NCI-H748 treated with DMSO at 0.1 percent for 48 hours (cell line): Measurements from ENCODE around the gene FGG.

Experiments used
- DNase-seq: peaks from one replicate; lab custom pipeline; 2025; lab: John Stamatoyannopoulos, UW

Gene FGG

DNA sequence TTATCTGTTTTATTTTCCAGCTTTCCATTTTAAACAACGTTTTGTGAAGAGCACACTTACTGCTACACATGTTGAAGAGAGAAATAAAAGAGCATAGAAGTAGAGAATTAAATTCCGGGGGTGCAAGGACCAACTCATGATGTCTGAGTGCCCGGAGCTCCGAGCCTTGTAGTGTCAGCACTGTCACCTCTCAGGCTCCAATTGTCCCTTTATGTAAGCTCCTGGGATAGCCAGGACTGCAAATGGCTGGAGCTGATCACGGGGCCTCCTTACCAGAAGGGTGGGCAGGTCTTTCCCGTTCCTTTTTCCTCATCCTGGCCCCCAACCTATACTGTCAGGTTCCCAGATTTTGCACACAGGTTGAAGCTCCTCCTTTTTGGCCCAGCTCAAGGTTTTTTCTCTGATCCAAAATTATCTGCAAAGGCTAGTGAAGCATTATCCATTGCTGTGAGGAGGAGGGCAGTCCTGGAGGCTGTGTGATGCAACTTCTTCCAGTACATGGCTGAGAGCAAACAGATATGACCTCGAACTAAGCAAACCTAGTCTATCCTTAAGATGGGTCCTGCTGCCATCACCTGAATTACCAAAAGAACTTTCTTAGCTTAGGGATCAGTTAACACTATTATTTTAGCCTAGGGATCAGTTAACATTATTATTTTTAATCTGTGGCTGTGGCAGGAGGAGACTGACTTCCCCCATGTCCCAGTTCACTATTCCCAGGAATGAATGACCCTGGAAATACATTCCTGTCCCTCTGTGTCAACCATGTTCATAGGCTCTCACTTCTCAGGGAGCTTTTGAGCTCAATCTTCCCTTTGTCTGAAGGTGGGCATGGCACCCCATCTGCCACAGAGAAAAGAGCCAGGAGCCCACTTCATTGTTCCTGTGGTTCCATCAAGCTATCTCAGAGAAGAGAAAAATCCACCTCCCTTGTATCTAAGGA, at the start of gene FGG:
FGG (minus strand) TSS at position 185 of the 943 bp plus-strand sequence; CDS start at position 138, 47 bp downstream.
- no peak for DNase-seq

DNA sequence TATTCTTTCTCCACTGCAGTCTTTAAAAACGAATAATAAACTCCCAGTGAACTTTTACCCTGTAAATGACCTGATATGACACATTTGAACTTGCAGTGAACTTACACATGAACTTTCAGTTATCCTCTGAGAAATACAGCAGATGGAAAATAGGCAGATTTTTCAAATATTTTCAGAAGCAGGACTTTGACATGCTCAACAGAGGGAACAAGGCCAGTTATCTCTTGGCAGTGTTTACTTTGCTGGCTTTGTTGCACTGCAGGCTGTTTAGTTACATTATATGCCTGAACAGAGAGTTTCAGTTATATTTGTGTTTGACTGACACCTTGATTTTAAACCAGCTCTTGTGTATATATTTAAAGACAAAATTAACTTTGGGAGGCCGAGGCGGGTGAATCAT, 47.6 kb upstream of the FGG start:
- no peak for DNase-seq

DNA sequence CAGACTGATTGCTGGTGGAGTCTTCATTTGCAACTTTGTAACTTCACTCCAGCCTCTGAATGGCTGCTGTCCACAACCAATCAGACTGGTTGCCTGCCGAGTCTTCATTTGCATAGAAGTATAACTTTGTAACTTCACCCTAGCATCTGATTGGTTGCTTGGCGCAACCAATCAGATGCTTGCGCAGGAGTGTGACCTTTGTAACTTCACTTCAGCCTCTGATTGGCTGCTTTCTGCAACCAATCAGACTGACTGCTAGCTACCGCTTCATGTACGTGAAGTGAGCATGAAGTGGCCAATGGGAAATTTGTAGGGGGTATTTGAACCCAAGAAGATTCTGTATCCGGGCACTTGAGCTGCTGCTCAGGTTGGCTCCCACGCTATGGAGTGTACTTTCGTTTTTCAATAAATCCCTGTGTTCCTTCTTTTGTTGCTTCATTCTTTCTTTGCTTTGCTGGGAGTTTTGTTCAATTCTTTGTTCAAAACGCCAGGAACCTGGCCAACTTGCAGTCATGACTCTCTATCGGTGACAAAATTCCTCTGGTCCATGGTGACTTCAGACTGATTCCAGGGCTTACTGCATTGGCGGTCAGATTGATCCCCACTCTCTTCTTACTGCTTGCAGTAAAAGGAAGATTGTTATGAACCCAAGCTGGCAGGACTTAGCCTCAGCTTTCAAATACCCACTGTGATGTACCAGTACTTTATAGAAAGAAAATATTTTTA, 46.4 kb upstream of the FGG start:
- DNase-seq = no peak

DNA sequence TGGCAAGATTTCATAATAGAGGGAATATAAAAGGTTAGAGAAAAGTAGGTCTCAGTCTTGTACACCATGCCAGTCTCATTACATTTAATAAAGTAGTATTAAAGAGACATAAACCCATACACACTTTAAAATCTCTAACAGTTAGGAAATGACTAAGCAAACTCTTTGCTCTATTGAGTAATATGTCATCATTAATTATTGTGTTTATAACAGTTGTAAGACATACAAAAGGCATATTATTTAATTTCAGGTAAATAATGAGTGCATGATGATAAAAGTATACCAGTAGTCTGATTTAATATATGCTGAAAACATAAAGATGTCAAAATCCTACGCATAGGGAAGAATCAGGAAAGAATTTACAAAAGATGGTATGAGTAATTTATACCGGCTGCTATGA, 31.0 kb upstream of the FGG start:
- no peak for DNase-seq

DNA sequence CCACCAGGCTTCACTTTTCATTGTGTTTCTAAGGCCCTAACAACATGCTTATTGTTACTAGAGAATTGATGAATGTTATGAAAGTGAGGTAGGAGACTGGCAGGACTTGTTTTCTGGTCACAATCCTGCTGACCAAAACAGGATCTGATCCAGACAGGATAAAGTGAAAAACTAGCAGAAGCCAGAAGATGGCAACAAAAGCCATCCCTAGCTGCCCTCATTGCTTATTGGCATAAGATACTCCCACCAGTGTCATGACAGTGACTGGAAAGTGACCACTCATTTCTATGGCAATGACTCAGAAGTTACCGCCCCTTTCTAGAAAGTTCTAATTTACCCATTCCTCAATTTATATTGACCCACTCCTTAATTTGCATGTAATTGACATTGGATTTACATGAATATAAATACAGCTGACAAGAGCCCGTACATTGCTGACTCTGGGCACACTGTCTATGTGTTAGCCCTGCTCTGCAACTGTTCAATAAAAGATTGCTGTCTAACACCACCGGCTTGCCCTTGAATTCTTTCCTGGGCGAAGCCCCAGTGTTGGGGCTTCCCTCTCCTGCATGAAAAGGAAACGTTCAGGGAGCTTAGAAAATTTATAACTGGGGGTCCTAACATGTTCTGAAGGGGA, 30.0 kb upstream of the FGG start:
- no peak for DNase-seq

DNA sequence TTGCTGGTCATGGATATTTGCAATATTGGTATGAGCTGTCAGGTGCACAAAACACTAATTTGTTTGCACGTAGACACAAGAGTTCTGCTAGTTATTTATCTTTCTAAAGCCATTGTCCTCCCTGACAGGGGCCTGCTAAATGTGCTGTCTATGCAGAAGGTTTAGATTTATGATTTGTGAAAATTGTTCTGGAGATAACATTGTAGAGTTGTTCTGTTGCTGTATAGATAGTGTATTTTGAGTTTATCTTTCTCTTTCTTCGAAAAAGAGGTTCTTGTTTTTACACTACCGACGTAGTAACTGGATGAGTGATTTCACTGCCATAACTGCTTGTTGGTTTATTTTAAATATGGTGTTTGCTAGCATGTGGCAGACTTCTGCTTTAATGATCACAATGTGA, 28.5 kb upstream of the FGG start:
- DNase-seq = no peak

DNA sequence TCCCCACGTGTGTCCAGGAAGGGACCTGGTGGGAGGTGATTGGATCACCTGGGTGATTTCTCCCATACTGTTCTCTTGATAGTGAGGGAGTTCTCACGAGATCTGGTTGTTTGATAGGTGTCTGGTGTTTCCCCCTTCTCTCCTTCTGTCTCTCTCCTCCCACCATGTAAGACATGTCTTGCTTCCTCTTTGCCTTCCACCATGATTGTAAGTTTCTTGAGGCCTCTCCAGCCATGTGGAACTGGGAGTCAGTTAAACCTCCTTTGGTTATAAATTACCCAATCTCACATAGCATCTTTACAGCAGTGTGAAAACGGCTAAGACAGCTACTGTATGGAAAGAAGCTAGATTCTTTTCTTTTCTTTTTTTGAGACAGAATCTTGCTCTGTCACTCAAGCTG, 21.6 kb upstream of the FGG start:
- DNase-seq = no peak

DNA sequence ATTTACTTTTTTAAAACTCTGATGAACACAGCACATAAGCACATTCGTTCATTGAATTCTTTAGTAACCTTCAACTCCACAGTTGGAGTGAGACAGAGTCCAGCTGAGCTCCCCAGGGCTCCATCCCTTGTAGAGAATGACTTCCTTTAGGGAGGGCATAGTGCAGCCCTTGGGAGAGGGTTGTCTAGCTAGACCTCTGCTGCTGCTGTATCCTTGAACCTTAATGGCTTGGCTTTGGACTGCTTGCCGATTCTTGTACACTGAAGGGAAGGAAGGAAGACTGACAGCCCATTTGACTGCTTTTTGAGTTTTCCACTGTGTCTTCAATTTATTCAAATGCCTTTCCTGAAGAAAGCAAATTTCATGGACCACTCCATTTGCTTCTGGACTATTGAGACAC, 19.4 kb upstream of the FGG start:
- DNase-seq = no peak

DNA sequence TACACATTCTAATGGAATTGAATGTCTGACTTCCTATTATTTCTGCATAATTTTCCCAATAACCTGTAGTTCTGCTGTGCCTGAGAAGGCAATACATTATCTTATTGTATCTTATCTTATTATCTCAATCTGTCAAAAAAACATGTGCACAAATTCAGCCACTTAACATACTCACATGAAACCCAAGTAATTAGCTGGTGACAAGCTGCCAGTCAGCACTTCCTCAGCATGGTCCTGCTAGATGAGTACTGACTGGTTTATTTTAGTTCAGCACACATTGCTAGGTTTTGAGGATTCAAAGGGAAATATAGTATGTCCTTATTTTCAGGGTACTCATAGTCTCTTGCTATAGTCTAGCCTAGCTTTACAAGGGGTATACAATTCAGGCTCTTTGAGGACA, 17.9 kb upstream of the FGG start:
- no peak for DNase-seq

DNA sequence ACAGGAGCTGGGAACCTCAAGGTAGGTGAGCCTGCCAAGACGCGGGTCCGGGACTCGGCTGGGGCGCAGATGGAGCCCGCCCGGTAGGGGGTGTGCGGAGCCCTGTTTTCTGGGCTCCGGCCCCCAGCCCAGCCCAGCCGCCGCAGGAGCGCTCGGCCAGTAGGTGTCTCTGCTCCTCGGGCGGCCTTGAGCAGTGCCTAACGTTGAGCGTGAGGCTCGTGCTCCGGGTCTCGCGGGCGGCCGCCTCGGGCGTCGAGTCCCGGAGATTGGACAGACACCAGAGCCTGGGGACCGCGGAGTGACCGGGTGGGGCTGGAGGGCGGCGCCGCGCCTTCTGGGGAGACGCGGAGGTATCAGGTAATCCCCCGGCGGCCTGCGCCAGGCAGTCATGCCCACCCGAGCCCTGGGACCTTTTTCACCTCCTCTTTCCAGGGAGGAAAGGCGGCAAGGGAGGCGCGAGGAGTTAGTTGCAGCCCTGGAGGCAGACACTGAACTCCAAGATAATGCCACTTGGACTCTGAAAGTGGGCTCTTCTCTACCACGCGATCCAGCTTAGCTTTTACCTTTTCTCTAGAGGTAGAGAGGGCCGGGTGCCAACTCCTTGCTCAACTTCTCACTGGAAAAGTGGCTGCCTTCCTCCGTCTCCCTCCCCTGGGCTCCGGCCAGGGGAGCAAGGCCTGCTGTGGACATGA, 14.5 kb upstream of the FGG start:
- DNase-seq = no peak

DNA sequence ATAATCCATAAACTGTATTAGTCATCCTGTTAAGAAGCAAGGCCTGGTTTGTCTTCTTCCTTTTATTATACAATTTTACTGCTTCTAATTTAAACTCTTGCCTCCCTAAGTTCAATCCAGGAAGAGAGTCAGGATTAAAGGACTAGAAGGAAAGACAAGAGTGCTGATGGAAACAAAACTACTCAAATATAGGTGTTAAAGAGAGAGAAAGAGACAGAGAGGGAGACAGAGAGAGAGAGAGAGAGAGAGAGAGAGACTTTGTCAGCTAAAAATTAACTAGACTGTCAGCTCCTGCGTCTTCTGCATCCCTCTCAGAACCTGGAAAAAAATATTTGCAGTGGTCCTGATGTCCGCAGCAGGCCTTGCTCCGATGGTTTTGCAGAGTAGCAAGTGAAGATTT, 13.5 kb upstream of the FGG start:
- no peak for DNase-seq

DNA sequence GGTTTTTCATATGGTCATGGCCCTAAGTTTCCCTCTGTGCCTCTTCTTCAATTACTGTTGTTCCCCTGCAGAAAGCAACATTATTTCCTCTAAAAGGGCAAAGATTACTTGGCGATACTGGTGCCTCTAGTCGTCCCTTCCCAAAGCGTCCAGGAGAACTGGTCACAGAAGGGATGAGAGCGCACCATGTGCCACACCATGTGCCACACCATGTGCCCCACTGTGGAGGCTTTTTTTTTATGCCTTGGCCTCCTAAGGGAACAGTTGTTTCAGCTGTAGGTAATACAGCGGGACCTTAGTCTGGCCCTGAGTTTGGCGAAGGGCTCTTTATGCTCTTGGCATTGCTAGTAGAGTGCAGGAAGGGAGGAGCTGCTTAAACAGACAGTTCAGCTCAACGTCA, 11.5 kb upstream of the FGG start:
- no peak for DNase-seq

DNA sequence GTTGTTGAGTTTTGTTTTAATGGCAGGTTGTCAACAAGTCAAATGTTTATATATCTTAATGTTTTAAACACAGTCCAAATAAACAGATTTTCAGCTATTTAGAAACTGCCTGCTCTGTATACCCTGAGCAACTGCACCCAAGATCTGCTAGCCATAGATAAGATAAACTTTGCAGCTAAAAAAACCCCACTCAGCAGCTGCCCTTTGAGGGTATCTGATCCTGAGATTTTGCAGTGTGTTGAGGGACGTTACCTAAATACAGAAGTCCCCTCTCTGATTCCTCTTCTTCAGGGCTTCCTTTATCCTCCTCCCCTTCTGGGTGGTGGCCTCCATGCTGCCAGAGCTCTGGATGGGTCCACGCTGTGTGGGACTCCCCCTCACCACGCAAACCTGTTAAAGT, 11.0 kb upstream of the FGG start:
- DNase-seq = no peak

DNA sequence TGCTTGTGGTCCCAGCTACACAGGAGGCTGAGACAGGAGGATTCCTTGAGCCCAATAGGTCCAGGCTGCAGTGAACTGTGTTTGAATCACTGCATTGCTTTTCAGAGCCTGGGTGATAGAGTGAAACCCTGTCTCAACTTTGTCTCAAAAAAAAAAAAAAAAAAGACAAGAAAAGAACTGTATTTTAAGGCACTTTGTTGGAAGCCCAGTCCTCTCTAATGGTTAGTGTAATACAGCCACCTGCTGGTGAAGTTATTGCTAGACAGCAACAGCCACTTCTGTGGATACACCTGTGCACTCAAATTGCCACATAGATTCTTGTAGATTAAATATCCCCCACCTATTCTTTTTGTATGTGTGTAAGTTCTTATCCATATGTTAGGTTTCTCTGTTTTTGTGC, 10.1 kb upstream of the FGG start:
- DNase-seq = peak; percentile 6

DNA sequence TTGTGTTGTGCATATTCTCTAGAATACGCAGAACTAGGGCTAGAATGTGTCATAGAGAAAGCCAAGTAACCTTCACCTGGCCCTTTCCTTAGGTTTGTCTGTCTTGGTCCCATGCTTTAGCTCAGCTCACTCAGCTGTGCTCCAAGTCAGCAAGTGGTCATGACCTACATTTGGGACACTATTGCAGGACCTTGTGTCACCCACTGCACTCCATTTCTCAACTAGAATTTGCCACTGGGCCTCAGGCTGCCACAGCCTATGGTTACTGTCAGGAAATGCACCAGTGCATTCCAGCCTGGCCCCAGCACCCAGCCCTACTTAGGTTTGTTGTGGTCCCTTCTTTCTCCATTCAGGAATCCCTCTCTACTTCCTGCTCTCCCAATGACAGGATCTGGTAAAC, 7.7 kb upstream of the FGG start:
- no peak for DNase-seq

DNA sequence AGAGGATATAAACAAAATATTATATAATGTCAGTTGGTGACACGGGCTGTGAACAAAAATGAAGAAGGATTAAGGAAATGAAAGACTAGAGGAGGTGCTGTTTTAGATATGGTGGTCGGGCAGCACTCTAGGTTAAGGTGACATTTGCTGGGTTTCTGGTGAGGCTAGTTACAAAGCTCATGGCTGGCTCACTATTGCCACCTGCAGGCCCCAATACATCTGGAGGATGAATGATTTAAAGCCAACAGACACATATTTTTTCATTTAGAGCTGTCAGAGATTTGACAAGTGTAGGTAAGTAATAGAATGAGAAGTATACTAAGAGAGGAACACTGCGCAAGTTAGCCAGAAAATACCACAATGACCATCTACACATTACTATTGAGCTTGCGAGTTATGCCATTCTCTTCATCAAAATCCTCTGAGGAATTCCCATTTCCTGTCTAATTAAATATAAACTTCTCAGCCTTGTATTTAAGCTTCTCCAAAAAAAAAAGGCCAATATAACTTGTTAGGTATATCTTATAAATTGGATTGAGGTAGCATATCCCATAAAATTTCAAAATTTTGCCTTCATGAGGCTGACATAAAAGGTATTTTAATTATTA, 6.4 kb upstream of the FGG start:
- DNase-seq = peak; percentile 10

DNA sequence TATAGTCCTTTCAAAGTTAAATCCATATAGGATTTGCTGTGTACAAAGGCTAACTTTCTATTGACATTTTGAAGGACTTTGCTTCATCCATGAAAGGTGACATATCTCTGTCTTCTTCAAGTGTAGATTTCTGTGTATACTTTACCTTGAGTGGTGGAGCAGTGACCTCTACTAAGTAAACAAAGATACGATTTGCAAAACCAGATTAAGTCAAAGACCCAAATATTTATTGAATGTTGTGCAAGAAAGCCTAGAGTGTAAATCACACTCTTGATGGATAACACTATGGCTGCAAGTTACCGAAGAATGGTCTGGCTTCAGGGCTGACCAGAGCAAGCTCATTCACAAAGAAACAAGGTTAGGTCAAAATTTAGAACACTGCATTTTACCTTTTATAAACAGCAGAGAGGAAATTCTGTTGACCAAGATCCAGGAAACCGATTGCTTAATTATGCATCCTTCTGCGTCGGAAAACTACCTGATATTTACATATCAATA, 5.4 kb upstream of the FGG start:
- no peak for DNase-seq

DNA sequence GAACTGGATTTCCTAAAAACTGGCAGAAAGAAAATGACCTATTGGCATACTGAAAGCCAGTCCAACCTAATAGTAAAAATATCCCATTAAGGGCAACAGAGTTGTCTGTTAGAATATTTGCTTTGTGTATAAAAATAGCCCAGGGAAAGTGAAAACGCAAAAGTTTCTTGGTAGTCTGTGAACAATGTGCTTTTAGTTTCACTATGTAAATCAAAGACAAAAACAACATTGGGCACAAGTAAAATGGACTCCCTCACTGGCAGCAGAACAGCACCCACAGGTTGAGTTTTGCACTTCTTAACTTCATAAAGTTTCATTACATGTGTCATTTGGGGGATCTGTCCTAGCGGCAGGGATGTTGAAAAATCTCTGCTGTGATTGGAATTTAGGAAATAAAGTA, 4.3 kb upstream of the FGG start:
- no peak for DNase-seq

DNA sequence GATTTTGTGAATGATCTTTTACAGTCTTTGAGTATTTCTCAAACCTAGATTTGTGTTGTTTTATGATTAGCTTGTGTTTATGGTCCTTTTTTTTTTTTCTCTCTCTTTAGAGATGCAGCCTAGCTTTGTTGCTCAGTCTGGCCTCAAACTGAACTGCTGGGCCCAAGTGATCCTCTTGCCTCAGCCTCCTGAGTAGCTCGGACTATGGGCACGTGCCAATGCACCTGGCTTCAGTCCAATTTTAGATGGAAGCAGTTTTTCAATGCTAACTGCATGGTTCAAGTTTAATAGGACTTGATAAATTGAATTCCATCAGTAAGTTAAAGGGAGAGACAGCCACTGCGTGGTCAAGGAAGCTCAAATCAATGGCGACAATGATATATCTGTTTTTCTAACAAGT, 3.8 kb upstream of the FGG start:
- DNase-seq = no peak

DNA sequence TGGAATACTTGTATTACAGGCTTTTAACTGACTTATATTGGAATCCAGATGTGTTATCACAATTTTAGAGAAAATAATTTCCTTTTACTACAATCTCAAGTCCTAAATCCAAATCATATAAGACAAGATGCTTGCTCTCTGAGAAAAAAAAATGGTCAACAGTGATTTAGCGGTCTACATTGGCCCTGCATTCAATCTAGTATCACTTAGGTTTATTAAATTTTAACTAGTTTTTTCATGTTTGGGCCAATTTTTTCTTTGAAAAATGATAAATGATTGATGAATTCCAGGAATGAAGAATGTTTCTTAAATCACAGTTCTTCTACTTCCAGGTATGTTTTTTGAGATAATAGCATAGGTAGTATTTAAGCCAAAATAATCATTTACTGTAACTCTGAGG, 2.8 kb upstream of the FGG start:
- DNase-seq = no peak

DNA sequence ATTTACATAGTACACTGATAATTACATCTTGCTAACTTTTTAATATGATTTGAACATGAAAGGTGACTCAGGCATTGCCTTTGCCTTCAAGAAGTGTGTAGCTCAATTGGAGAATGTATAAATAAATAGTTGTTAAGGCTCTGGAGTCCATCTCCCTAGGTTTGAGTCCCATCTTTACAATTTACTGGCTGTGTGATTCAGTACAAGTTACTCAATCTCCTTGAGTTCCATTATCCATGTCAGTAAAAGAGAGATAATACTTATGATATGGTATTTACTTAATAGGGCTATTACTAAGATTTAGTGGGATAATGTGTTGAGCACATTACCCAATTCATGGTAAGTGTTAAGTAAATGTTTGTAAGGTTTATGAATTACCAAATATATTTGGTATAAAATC, 1.9 kb upstream of the FGG start:
- no peak for DNase-seq

DNA sequence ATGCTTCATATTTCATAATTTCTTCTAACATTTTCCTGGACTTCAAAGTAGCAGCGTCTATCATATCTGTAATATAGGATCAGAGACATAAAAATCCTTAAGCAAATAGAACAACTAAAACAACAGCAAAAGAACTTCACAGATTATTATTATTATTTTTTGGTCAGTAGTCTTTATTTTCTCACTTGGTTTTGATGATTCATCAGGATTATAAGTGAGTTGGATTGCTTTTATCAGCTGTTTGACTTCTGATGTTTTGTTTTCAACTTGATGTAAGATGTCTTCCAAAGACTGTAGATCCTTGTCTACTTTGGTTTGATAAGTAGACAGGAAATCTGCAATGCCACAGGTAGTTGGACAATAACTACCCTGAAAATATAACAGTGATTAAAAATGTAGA, 623 bp downstream of the FGG start:
- no peak for DNase-seq
